Left cardiac atrium (tissue), 4 donors: Measurements from ENCODE around the gene NKAIN4. TPM values are rescaled to one million over a fixed set of nuclear protein-coding genes. Genes with fewer than 3 reads are reported as not detected.
"Not testable (repeated sequence)": the region's sequence is repeated elsewhere in the genome, so short reads cannot be mapped to it uniquely, and the experiment has no call there.

Experiments
- ATAC-seq, 2 donors: fragments of 200-7000 bp; cut with Tn5 transposase; one replicate each; pipeline ENCODE4 v1.9.1; 2020; ENCODE audit warnings: mild to moderate bottlenecking in 2 of 2, moderate library complexity in 2 of 2
- DNase-seq: peaks from one replicate; pipeline ENCODE4 v3.0.0-alpha.2; 2020
- intact Hi-C, 2 donors: fragments of 100-400 bp; cut with DNase I; formaldehyde crosslinking; loops; one replicate each; pipeline versions ENCODE4 v1.14.1 to v1.15.1; 2022 to 2023
- total RNA-seq, 2 donors: library from RNA; stranded (reverse); fragmentation: NEBNext Ultra II Directional; extraction: Animal tissue kit (Norgen Biotek cat#: 25700); gene quantifications; one replicate each; pipeline ENCODE4 v1.2.1, GENCODE V29; 2021
- donor health status: DM: no; HTN: yes; CAD: no.
- donor health status: DM: no; HTN: yes; CAD: no; lungs with severe emphysema.
- donor health status: DM: yes; HTN: yes; CAD: no.
- donor health status: Dilated cardiomyopathy.

NKAIN4 gene
- total RNA-seq, 2 donors from 2014 or later = not detected

- no peak for ATAC-seq
- intact Hi-C loops = no loop called here
- DNase-seq = no peak
These were observed 7.7 kb upstream of the NKAIN4 start for GRCh38 chr20:63261795-63262528.

DNA sequence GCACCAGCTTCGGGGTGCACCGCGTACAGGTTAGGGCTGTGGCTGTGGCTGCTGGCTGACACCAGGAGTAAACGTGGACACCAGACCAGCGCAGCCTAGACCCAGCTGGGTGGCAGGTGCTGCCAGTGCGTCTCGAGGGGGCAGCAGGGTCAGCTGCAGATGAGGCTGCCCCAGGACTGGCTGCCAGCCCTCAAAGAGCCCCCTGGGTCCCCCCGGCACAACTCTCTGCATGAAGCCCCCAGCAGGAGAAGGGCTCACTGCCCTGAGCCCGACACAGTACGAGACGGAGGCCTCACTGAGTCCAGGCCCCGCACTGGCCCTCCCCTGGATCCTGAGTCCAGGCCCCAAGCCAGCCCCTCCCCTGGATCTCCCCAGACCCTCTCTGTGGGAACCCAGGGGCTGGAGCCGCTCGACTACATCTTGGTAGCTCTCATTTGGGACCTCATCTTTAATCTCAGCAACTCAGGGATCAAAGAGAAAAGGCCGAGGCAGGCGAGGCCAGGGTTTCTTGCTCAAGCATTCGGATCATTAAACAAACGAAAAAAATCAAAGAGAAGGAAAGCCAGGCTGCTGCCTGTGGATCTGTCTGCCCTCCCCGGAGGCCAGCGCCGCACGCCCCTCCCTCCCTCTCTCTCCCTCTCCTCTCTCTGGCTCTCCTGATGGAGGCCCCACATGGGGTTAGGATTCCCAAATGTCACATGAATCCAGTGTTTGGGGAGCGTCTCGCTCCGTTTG is 7.0 kb upstream of the NKAIN4 start:
- DNase-seq (no peak), ATAC-seq (no peak)
- intact Hi-C loops = no loop called here

- ATAC-seq (no peak), DNase-seq (no peak)
- intact Hi-C loops = no loop called here
These were observed 6.3 kb upstream of the NKAIN4 start for GRCh38 chr20:63260521-63260920.

- DNase-seq = no peak
- no peak for ATAC-seq
- intact Hi-C loops = no loop called here
These were observed 5.6 kb upstream of the NKAIN4 start for GRCh38 chr20:63259734-63260460.

GRCh38 chr20:63258781-63259180 is 4.5 kb upstream of the NKAIN4 start:
- ATAC-seq (no peak), DNase-seq (no peak)
- intact Hi-C loops = no loop called here

- ATAC-seq = no peak
- no peak for DNase-seq
- intact Hi-C loops = no loop called here
These were observed 3.4 kb upstream of the NKAIN4 start for GRCh38 chr20:63257629-63258028.

- no peak for DNase-seq
- ATAC-seq = no peak
- intact Hi-C loops = no loop called here
These were observed 2.7 kb upstream of the NKAIN4 start for GRCh38 chr20:63256954-63257353.

- intact Hi-C loops = no loop called here
- no peak for ATAC-seq
- no peak for DNase-seq
These were observed 1.9 kb upstream of the NKAIN4 start for GRCh38 chr20:63255931-63256704.

GRCh38 chr20:63254606-63255384 is 532 bp upstream of the NKAIN4 start:
- ATAC-seq (no peak), DNase-seq (no peak)
- intact Hi-C loops = no loop called here

DNA sequence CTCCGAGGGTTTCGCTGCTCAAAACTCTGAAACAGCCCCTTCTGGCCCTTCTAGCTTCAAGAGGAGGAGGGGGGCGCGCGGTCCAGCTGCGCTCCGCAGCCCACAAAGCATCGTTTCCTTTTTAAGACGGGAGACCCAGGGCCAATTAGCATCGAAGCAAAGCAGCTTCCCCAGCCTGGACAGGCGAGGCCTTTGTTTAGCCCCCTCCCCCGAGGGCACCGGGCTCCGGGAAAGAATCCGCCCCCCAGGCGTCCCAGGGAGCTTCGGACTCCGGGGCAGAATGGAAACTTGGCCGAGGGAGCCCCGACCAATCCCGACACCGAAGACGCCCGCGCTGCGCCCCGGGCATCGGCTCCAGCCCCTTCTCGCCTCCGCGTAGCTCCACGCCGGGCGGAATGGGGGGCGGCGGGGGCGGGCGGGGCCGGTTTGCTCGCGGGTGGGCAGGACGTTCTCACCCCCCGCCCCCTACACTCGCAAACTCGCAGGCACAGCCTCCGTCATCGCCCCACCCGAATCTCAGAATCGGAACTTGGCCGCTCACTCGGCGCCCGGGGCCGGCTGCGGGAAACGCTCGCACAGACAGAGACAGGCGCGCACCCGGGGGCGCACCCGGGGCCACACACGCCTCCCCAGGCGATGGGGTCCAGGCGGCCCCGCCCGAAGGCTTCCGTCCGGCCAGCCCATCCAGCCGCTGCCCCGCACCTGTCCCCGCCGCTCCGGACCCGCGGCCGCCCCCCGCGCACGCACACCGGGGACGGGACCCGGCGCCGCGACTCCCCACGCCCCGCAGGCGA is 628 bp downstream of the NKAIN4 start:
- intact Hi-C loops = no loop called here
- peak in 1 of 2 donors; percentile 8 for ATAC-seq
- no peak for DNase-seq

GRCh38 chr20:63253065-63253437 is 1.2 kb downstream of the NKAIN4 start:
- DNase-seq (no peak), ATAC-seq (no peak)
- intact Hi-C loops = no loop called here

DNA sequence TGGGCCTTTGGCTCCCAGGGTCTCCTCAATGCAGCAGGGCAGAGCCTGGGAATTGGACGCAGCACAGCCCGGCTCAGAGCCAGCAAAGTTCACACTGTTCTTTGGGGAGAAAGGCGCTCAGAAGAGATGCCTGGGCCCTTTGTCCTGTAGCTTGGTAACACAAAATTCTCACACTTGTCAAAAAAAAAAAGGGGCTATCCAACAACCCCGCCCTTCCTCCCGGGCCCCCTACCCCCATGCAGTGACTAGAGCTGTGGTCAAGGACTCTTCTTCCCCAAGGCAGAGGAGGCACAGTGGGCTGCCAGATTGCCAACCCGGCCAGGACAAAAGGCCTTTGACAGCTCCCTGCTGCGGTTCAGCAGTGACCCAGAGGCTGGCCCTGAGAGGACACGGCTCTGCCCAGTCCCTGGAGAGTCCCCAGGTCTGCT is 2.0 kb downstream of the NKAIN4 start:
- no peak for ATAC-seq
- intact Hi-C loops = no loop called here
- DNase-seq = no peak

DNA sequence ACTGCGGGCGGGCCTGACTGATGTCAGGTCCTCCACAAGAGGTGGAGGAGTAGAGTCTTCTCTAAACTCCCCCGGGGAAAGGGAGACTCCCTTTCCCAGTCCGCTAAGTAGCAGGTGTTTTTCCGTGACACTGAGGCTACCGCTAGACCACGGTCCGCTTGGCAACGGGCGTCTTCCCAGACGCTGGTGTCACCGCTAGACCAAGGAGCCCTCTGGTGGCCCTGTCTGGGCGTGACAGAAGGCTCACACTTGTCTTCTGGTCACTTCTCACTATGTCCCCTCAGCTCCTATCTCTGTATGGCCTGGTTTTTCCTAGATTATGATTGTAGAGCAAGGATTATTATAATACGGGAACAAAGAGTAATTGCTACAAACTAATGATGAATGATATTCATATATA is 2.9 kb downstream of the NKAIN4 start:
- intact Hi-C loops, DNase-seq, ATAC-seq: not testable (repeated sequence)

DNA sequence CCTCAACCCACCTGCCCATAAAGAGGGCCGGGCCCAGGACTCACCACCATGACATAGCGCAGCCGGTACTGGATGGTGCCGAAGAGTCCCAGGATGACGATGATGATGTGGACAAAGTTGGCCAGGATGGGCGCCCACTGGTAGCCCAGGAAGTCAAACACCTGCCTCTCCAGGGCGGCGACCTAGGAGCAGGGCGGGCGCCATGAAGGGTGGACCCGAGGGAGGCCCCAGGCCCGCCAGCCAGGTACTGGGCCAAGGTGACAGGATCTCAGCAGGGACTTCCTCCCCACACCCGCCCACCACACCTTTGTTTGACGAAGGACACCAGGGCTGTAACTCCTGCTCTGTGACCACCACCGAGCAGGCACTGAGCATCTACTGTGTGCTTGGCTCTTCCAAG is 4.4 kb downstream of the NKAIN4 start:
- no peak for DNase-seq
- intact Hi-C loops = no loop called here
- ATAC-seq = no peak

DNA sequence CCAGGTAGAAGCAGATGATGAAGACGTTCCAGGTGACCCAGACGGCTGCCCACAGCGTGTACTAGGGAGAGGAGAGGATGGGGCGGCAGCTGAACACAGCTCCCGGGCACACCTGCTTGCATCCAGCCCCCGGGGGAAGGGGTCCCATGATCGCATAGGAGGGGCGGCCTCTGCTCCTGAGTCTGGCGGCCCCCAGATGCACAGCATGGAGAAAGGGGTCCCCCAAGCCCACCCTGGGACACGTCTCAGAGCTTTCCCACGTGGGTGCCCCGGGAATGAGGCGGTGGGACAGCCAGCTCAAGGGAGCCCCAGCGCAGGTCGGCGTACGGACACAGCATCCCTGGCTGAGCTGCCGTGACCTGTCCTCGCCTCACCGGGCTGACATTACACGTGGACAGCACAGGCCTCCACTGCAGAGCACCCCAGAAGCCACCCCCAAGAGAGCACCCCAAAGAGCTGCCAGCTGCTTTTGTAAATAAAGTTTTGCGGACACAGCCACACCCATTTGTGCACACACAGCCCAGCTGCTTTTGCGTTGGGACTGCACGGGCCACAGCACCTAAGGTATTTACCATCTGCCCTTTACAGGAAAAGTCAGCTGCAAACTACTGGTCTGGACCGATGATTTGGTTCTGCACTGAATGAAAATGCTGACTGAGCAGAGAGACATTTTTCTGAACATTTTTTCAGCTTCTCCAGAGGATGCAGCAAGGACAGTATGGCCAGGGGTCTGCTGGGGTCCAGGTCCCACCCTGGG is 5.2 kb downstream of the NKAIN4 start:
- DNase-seq = no peak
- intact Hi-C loops = no loop called here
- ATAC-seq = no peak

GRCh38 chr20:63247671-63248228 is 6.5 kb downstream of the NKAIN4 start:
- intact Hi-C loops = no loop called here
- DNase-seq = no peak
- ATAC-seq = no peak
